CD14-positive monocyte (primary cell): ENCODE measurements around the gene HDAC4. TPM values are rescaled to one million over a fixed set of nuclear protein-coding genes. Genes with fewer than 3 reads are reported as not detected.
A peak's percentile ranks its signal among the peaks of the same experiment; 100 is the strongest.

Source experiments
- DNase-seq, 3 donors: peaks; one replicate each; pipeline ENCODE4 v3.0.0-alpha.2; 2011 to 2022
- H2AFZ ChIP-seq: 2 replicates; pipeline ENCODE4 v1.6.0; 2012; ENCODE audit warnings: mild to moderate bottlenecking, low read depth, low read length, inconsistent platforms; ENCODE audit not compliant: insufficient read depth, poor library complexity, severe bottlenecking
- H3K27ac ChIP-seq, 2 donors: 1 replicate in 1 of 2; 2 replicates in 1 of 2; pipeline ENCODE4 v1.5.1; 2012 to 2013; ENCODE audit warnings: low read length in 2 of 2, control low read depth in 1 of 2, inconsistent platforms in 1 of 2, low read depth in 1 of 2, mild to moderate bottlenecking in 1 of 2
- H3K27me3 ChIP-seq, 2 donors: one replicate each; pipeline versions ENCODE4 v1.6.0 to v1.6.1; 2011 to 2013; ENCODE audit warnings: low read length in 2 of 2; ENCODE audit not compliant: control insufficient read depth in 2 of 2, insufficient read depth in 2 of 2
- H3K36me3 ChIP-seq, 2 donors: replicated peaks in 1 of 2; 1 replicate in 1 of 2; 2 replicates in 1 of 2; pipeline versions ENCODE4 v1.5.1 to v1.6.1; 2012 to 2013; ENCODE audit warnings: low read length in 2 of 2, control low read depth in 1 of 2, inconsistent platforms in 1 of 2, mild to moderate bottlenecking in 1 of 2; ENCODE audit not compliant: insufficient read depth in 2 of 2, control insufficient read depth in 1 of 2
- H3K4me1 ChIP-seq, 2 donors: 1 replicate in 1 of 2; 2 replicates in 1 of 2; pipeline versions ENCODE4 v1.5.1 to v1.6.1; 2012 to 2013; ENCODE audit warnings: low read length in 2 of 2, control low read depth in 1 of 2, inconsistent platforms in 1 of 2, mild to moderate bottlenecking in 1 of 2, moderate library complexity in 1 of 2; ENCODE audit not compliant: insufficient read depth in 2 of 2, control insufficient read depth in 1 of 2
- H3K4me2 ChIP-seq: replicated peaks from 2 replicates; pipeline ENCODE3; 2012; ENCODE audit warnings: low read length, moderate library complexity, mild to moderate bottlenecking; ENCODE audit not compliant: poor library complexity, severe bottlenecking; ENCODE audit errors: extremely low read depth
- H3K4me3 ChIP-seq, 3 experiments: fragments of 200-600 bp in 1 of 3; sonication (generic) in 1 of 3; replicated peaks in 1 of 3; 1 replicate in 2 of 3; 2 replicates in 1 of 3; pipeline ENCODE4 v1.5.1; 2011 to 2013; ENCODE audit warnings: low read length in 3 of 3, mild to moderate bottlenecking in 3 of 3, control low read depth in 2 of 3, low read depth in 2 of 3, inconsistent platforms in 1 of 3, moderate library complexity in 1 of 3
- H3K79me2 ChIP-seq: 2 replicates; pipeline ENCODE4 v1.6.0; 2012; ENCODE audit warnings: mild to moderate bottlenecking, control low read depth, inconsistent platforms, low read length, moderate library complexity; ENCODE audit not compliant: insufficient read depth
- H3K9ac ChIP-seq: 2 replicates; pipeline ENCODE4 v1.6.0; 2017; ENCODE audit warnings: low read length, mild to moderate bottlenecking; ENCODE audit not compliant: insufficient read depth, poor library complexity, severe bottlenecking
- H3K9me3 ChIP-seq, 2 donors: replicated peaks in 1 of 2; 1 replicate in 1 of 2; 2 replicates in 1 of 2; pipeline versions ENCODE4 v1.5.1 to v1.6.1; 2012 to 2013; ENCODE audit warnings: low read length in 2 of 2, control low read depth in 1 of 2; ENCODE audit not compliant: control insufficient read depth in 1 of 2, insufficient read depth in 1 of 2
- H4K20me1 ChIP-seq: 2 replicates; pipeline ENCODE4 v1.6.0; 2012; ENCODE audit warnings: mild to moderate bottlenecking, low read length, control low read depth, moderate library complexity; ENCODE audit not compliant: insufficient read depth
- H3K27ac Mint-ChIP-seq, 7 donors: one replicate each; pipeline ENCODE4 v1.8.0; 2020; ENCODE audit warnings: mild to moderate bottlenecking in 7 of 7, mixed read lengths in 7 of 7, moderate library complexity in 6 of 7, inconsistent platforms in 2 of 7
- H3K27me3 Mint-ChIP-seq, 3 donors: one replicate each; pipeline ENCODE4 v1.8.0; 2021 to 2022; ENCODE audit warnings: low read depth in 3 of 3, mild to moderate bottlenecking in 3 of 3, mixed read lengths in 3 of 3, moderate library complexity in 3 of 3, inconsistent platforms in 1 of 3
- H3K36me3 Mint-ChIP-seq, 2 donors: one replicate each; pipeline ENCODE4 v1.8.0; 2020; ENCODE audit warnings: mixed read lengths in 2 of 2, inconsistent platforms in 1 of 2, mild to moderate bottlenecking in 1 of 2
- H3K4me1 Mint-ChIP-seq: one replicate; pipeline ENCODE4 v1.8.0; 2020; ENCODE audit warnings: mild to moderate bottlenecking, mixed read lengths
- H3K4me3 Mint-ChIP-seq, 2 donors: one replicate each; pipeline ENCODE4 v1.8.0; 2020; ENCODE audit warnings: mild to moderate bottlenecking in 2 of 2, mixed read lengths in 2 of 2, moderate library complexity in 1 of 2
- H3K9me3 Mint-ChIP-seq, 7 donors: one replicate each; pipeline ENCODE4 v1.8.0; 2020 to 2022; ENCODE audit warnings: mixed read lengths in 7 of 7, mild to moderate bottlenecking in 6 of 7, moderate library complexity in 6 of 7, inconsistent platforms in 2 of 7
- WGBS: methylation state at CpG from one replicate; pipeline ENCODE4 v1.1.5; 2013; ENCODE audit warnings: missing lambda C conversion rate; ENCODE audit not compliant: insufficient coverage; 5-methylcytosine and 5-hydroxymethylcytosine counted together
- intact Hi-C, 2 donors: fragments of 100-400 bp; cut with micrococcal nuclease; formaldehyde crosslinking; loops; one replicate each; pipeline versions ENCODE4 v1.15.0 to v1.15.1; 2023
- polyA plus RNA-seq, 3 donors: library from polyadenylated mRNA; depleted of rRNA in 1 of 3; unstranded in 2 of 3; stranded (reverse) in 1 of 3; fragments of 300-500 nt in 2 of 3; fragments of >200 nt in 1 of 3; fragmentation: Illumina TruSeq in 2 of 3; gene quantifications; 1 replicate in 2 of 3; 2 replicates in 1 of 3; pipeline ENCODE4 v1.2.3, GENCODE V29; 2012 to 2021
- TF ChIP-seq, protein P1 (sequence below): fragments of 200-600 bp; IDR thresholded peaks from one replicate; pipeline ENCODE4 v1.8.0; 2022; ENCODE audit warnings: antibody characterized with exemption, mild to moderate bottlenecking

The HDAC4 gene
- polyA plus RNA-seq, 3 donors, result 3.3 to 23.0 (median 4.5) TPM

DNA sequence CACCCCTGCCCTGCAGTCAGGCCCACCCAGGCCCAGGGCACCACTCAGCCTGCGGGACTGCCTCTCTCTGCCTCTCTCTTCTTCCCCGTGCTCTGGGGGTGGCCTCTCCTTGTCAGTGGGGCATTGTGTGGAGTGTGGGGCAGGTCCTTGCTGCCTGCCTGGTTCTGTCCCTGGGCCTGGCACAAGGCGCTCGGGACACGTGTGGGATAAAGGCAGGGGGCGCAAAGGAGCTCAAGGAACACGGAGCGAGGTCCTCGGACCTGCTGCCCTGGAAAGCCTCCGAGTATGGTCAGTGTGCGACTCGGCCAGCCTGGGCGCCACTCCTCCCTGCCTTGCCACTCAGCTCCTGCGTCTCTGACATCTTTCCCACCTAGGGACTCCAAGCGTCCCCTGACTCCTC is 262.2 kb downstream of the HDAC4 start:
- Mint-ChIP-seq H3K27me3 (peaks cover 0 to 3% (median 0%) of the 10 kb centered on the region in 3 donors), H3K36me3 (peaks cover 93 to 99% of the 10 kb centered on the region in 2 donors), H3K4me1 (no peaks in the 10 kb centered on the region), H3K9me3 (peaks cover 0 to 3% (median 0%) of the 10 kb centered on the region in 7 donors), H3K4me3 (no peak overlapping the region), H3K27ac (peak overlapping the region in 2 of 7 donors; percentile 45 to 73)
- TF ChIP-seq, protein P1, sequence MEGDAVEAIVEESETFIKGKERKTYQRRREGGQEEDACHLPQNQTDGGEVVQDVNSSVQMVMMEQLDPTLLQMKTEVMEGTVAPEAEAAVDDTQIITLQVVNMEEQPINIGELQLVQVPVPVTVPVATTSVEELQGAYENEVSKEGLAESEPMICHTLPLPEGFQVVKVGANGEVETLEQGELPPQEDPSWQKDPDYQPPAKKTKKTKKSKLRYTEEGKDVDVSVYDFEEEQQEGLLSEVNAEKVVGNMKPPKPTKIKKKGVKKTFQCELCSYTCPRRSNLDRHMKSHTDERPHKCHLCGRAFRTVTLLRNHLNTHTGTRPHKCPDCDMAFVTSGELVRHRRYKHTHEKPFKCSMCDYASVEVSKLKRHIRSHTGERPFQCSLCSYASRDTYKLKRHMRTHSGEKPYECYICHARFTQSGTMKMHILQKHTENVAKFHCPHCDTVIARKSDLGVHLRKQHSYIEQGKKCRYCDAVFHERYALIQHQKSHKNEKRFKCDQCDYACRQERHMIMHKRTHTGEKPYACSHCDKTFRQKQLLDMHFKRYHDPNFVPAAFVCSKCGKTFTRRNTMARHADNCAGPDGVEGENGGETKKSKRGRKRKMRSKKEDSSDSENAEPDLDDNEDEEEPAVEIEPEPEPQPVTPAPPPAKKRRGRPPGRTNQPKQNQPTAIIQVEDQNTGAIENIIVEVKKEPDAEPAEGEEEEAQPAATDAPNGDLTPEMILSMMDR, result no peak
- no peak for DNase-seq
- H3K27me3 ChIP-seq, result no peaks in the 10 kb centered on the region
- peaks cover 100% of the 10 kb centered on the region in 2 donors for H3K36me3 ChIP-seq
- H3K4me2 ChIP-seq, result no peak overlapping the region
- no peaks in the 10 kb centered on the region for H3K9me3 ChIP-seq
- intact Hi-C loops, result no loop called here
- H3K79me2 ChIP-seq, result peaks cover 12% of the 10 kb centered on the region
- WGBS, result 95% methylated on average over 12 of the region's 15 CpGs
- no peak overlapping the region for H2AFZ ChIP-seq
- no peak overlapping the region for H3K9ac ChIP-seq
- H3K4me3 ChIP-seq, result no peak overlapping the region
- H3K27ac ChIP-seq, result no peak overlapping the region
- no peaks in the 10 kb centered on the region for H3K4me1 ChIP-seq
- peaks cover 53% of the 10 kb centered on the region for H4K20me1 ChIP-seq

DNA sequence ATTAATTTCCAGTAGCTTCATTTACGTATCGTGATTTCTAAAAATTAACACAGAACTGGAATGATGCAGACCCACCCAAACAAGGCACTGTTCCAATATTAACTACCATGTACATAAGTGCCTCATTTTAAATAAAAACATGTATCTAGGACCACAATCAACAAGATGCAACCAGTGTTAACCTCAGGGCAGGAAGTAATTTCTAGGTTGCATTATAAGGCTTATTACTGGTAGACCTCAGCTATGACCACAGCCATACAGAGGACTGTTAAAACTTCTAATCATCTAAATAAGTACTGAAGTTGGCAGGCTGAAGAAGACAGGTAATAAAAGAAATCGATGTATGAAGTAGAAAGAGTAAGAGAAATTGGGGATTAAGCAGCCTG is 262.9 kb downstream of the HDAC4 start:
- Histone ChIP-seq H2AFZ (no peak overlapping the region), H3K9ac (no peak overlapping the region), H3K27ac (no peak overlapping the region), H3K4me1 (no peaks in the 10 kb centered on the region), H3K4me2 (no peak overlapping the region), H3K36me3 (peaks cover 100% of the 10 kb centered on the region in 2 donors), H4K20me1 (peaks cover 55% of the 10 kb centered on the region), H3K4me3 (no peak overlapping the region), H3K27me3 (no peaks in the 10 kb centered on the region), H3K79me2 (peaks cover 13% of the 10 kb centered on the region), H3K9me3 (no peaks in the 10 kb centered on the region)
- DNase-seq, result no peak
- Mint-ChIP-seq H3K9me3 (peaks cover 0 to 3% (median 0%) of the 10 kb centered on the region in 7 donors), H3K4me1 (no peaks in the 10 kb centered on the region), H3K27ac (no peak overlapping the region), H3K4me3 (no peak overlapping the region), H3K36me3 (peaks cover 94 to 99% of the 10 kb centered on the region in 2 donors), H3K27me3 (peaks cover 0 to 3% (median 0%) of the 10 kb centered on the region in 3 donors)
- intact Hi-C loops, result no loop called here
- TF ChIP-seq, protein P1, result no peak
- WGBS, result 94% methylated on average over 2 of the region's 3 CpGs
